Lower lobe of right lung (tissue), 2 donors: ENCODE results near the gene GAS2L1. TPM values are rescaled to one million over a fixed set of nuclear protein-coding genes. Genes with fewer than 3 reads are reported as not detected.

Experiments
- ATAC-seq, 2 donors: fragments of 200-7000 bp; cut with Tn5 transposase; one replicate each; pipeline ENCODE4 v1.9.1; 2020 to 2022; ENCODE audit warnings: mild to moderate bottlenecking in 2 of 2, moderate library complexity in 2 of 2
- DNase-seq: peaks from one replicate; pipeline ENCODE4 v3.0.0-alpha.2; 2020
- H3K27ac ChIP-seq: fragments of 200-600 bp; one replicate; pipeline ENCODE4 v1.8.0; 2022
- H3K27me3 ChIP-seq: fragments of 200-600 bp; one replicate; pipeline ENCODE4 v1.8.0; 2022; ENCODE audit warnings: low read depth
- H3K36me3 ChIP-seq: fragments of 200-600 bp; one replicate; pipeline ENCODE4 v1.8.0; 2022; ENCODE audit warnings: mild to moderate bottlenecking
- H3K4me1 ChIP-seq: fragments of 200-600 bp; one replicate; pipeline ENCODE4 v1.8.0; 2022
- H3K4me3 ChIP-seq: fragments of 200-600 bp; one replicate; pipeline ENCODE4 v1.8.0; 2022; ENCODE audit warnings: mild to moderate bottlenecking
- H3K9me3 ChIP-seq: fragments of 200-600 bp; one replicate; pipeline ENCODE4 v1.8.0; 2022
- CTCF ChIP-seq: fragments of 200-600 bp; IDR thresholded peaks from one replicate; pipeline ENCODE4 v1.8.0; 2022; ENCODE audit warnings: antibody characterized with exemption, mild to moderate bottlenecking
- intact Hi-C: fragments of 100-400 bp; cut with DNase I; formaldehyde crosslinking; loops from one replicate; pipeline ENCODE4 v1.11.0; 2022
- total RNA-seq: library from RNA; stranded (reverse); fragmentation: NEBNext Ultra II Directional; extraction: Animal tissue kit (Norgen Biotek cat#: 25700); gene quantifications from one replicate; pipeline ENCODE4 v1.2.1, GENCODE V29; 2021
- donor health status: DM: no; HTN: yes; CAD: no; lungs with severe emphysema.

GAS2L1 gene
- total RNA-seq, 1 donor from 2014 or later: 29.9 TPM

DNA sequence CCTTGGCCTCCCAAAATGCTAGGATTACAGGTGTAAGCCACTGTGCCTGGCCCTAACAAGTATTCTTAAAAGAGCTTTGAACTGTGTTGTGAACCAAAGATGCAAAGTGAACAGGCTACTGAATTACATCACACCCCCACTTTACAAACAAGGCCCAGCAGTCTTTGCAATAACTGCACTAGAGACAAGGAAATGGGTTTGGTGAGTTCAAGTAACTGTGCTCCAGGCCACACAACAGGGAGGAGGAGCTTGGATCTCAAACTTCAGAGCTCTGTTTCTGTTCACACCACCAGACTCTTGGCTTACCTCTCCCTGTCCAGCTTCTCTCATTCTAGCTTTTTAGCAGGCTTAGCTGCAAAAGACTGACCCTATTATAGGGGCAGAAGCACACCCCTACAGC is 39.5 kb downstream of the GAS2L1 start:
- Histone ChIP-seq H3K9me3 (no peaks in the 10 kb centered on the region), H3K27ac (no peak overlapping the region), H3K4me3 (no peak overlapping the region), H3K36me3 (peaks cover 99% of the 10 kb centered on the region), H3K4me1 (peaks cover 9% of the 10 kb centered on the region), H3K27me3 (no peaks in the 10 kb centered on the region)
- DNase-seq (no peak), ATAC-seq (peak in 1 of 2 donors; percentile 27)
- intact Hi-C loops: no loop called here
- TF ChIP-seq CTCF: no peak

DNA sequence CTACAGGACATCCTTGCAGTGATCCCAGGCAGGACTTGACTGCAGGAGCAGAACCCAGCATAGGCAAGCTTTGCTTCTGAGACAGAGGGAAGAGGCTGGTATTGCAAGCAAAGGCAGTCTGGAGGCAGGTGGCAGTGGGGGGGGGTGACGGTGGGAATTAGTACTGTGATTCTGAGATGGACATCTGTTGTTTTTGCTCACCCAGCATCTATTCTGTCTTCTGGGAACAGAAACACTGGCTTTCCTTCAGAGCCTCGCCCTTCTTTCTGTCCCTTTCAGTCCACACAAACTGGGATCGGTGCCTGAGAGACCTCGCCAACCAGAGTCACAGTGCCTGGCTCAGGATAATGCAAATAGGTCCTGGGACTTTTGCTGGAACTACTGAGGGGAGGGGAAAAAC is 40.2 kb downstream of the GAS2L1 start:
- no peaks in the 10 kb centered on the region for H3K9me3 ChIP-seq
- no peaks in the 10 kb centered on the region for H3K27me3 ChIP-seq
- H3K36me3 ChIP-seq: peaks cover 99% of the 10 kb centered on the region
- no peak overlapping the region for H3K27ac ChIP-seq
- intact Hi-C loops: no loop called here
- H3K4me1 ChIP-seq: peaks cover 9% of the 10 kb centered on the region
- TF ChIP-seq CTCF: no peak
- DNase-seq: no peak
- ATAC-seq: no peak
- no peak overlapping the region for H3K4me3 ChIP-seq

GRCh38 chr22:29348041-29348440 is 41.6 kb downstream of the GAS2L1 start:
- H3K27ac ChIP-seq: no peak overlapping the region
- no peaks in the 10 kb centered on the region for H3K4me1 ChIP-seq
- no peaks in the 10 kb centered on the region for H3K9me3 ChIP-seq
- H3K4me3 ChIP-seq: no peak overlapping the region
- TF ChIP-seq CTCF: no peak
- H3K27me3 ChIP-seq: no peaks in the 10 kb centered on the region
- intact Hi-C loops: no loop called here
- H3K36me3 ChIP-seq: peaks cover 99% of the 10 kb centered on the region
- DNase-seq: no peak
- no peak for ATAC-seq

DNA sequence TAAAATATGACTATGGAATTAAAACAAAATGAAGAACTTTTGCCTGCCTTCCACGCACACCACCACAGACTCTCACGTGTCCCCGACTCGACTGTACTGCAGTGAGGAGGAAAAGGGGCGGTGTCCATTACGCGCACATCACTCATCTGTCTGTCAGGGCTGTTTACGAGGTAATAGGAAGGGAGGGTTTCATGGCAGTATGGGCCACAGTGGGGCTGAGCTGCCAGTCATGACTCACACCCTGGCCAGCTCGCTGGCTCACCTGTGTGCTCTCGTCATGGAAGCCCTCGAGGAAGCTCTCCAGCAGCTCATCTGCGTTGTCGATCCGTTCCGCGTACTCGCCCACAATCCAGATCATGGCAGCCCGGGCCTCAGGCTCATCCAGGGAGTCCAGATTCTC is 42.5 kb downstream of the GAS2L1 start:
- Histone ChIP-seq H3K9me3 (no peaks in the 10 kb centered on the region), H3K4me1 (no peaks in the 10 kb centered on the region), H3K4me3 (no peak overlapping the region), H3K36me3 (peaks cover 99% of the 10 kb centered on the region), H3K27me3 (no peaks in the 10 kb centered on the region), H3K27ac (no peak overlapping the region)
- peak; percentile 25 for DNase-seq
- intact Hi-C loops: no loop called here
- no peak for ATAC-seq
- no peak for TF ChIP-seq CTCF

- Histone ChIP-seq H3K36me3 (peaks cover 100% of the 10 kb centered on the region), H3K4me3 (no peak overlapping the region), H3K27ac (no peak overlapping the region), H3K4me1 (no peaks in the 10 kb centered on the region), H3K27me3 (no peaks in the 10 kb centered on the region), H3K9me3 (no peaks in the 10 kb centered on the region)
- DNase-seq: peak; percentile 13
- TF ChIP-seq CTCF: no peak
- intact Hi-C loops: no loop called here
- ATAC-seq: no peak
These were observed 44.6 kb downstream of the GAS2L1 start for GRCh38 chr22:29351042-29351441.

DNA sequence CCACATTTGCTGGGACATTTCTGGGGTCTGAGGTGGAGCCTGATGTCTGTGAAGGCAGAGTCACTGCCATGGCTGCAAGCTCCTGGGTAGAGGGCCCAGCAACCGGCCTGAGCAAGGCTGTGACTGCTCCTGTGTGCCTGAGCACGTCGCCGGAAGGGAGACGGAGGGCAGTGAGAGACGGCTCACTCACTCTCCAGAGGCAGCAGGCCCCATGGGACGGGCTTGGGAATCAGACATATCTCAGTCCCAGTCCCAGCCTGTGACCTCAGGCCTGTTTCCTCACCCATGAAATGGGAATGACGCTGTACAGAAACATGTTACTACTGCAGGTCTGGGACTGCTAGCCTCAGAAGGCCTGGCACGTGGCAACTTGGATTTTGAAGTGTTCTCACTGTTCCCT is 45.4 kb downstream of the GAS2L1 start:
- Histone ChIP-seq H3K36me3 (peaks cover 100% of the 10 kb centered on the region), H3K27ac (no peak overlapping the region), H3K4me1 (no peaks in the 10 kb centered on the region), H3K9me3 (no peaks in the 10 kb centered on the region), H3K27me3 (no peaks in the 10 kb centered on the region), H3K4me3 (no peak overlapping the region)
- ATAC-seq: no peak
- TF ChIP-seq CTCF: no peak
- peak; percentile 39 for DNase-seq
- intact Hi-C loops: no loop called here
